Ectodermal cell (in vitro differentiated cells): ENCODE data around the gene DYNC1I2.
"Not testable (repeated sequence)": the region's sequence is repeated elsewhere in the genome, so short reads cannot be mapped to it uniquely, and the experiment has no call there.

Experiments
- H3K27ac ChIP-seq: 2 replicates; pipeline ENCODE4 v1.7.0; 2013; ENCODE audit warnings: mild to moderate bottlenecking, low read depth, low read length; ENCODE audit not compliant: insufficient read depth, poor library complexity, severe bottlenecking
- H3K27me3 ChIP-seq: 2 replicates; pipeline ENCODE4 v1.7.0; 2013; ENCODE audit warnings: mild to moderate bottlenecking, low read length; ENCODE audit not compliant: insufficient read depth, control insufficient read depth, poor library complexity, severe bottlenecking
- H3K36me3 ChIP-seq: one replicate; pipeline ENCODE4 v1.7.0; 2013; ENCODE audit warnings: low read length; ENCODE audit not compliant: control insufficient read depth, insufficient read depth
- H3K4me1 ChIP-seq: one replicate; pipeline ENCODE4 v1.7.0; 2013; ENCODE audit warnings: low read length; ENCODE audit not compliant: control insufficient read depth, insufficient read depth
- H3K4me3 ChIP-seq: 2 replicates; pipeline ENCODE4 v1.7.0; 2013; ENCODE audit warnings: low read depth, low read length, control low read depth; ENCODE audit not compliant: insufficient read depth
- H3K9me3 ChIP-seq: 2 replicates; pipeline ENCODE4 v1.7.0; 2013; ENCODE audit warnings: mild to moderate bottlenecking, low read length, moderate library complexity; ENCODE audit not compliant: control insufficient read depth
- WGBS, 2 experiments: methylation state at CpG; one replicate each; pipeline ENCODE4 v1.1.7; 2013; ENCODE audit warnings: missing lambda C conversion rate in 2 of 2; 5-methylcytosine and 5-hydroxymethylcytosine counted together

Gene DYNC1I2

GRCh38 chr2:171741189-171741588 is 53.9 kb downstream of the DYNC1I2 start:
- Histone ChIP-seq H3K4me1 (no peaks in the 10 kb centered on the region), H3K27me3 (no peaks in the 10 kb centered on the region), H3K36me3 (peaks cover 9% of the 10 kb centered on the region), H3K9me3 (no peaks in the 10 kb centered on the region), H3K4me3 (no peak overlapping the region), H3K27ac (no peak overlapping the region)
- WGBS, 2 experiments = 92% methylated on average over 2 of the region's 2 CpGs

GRCh38 chr2:171742760-171743159 is 55.5 kb downstream of the DYNC1I2 start:
- WGBS, 2 experiments = 86 to 96% methylated on average over 1 of the region's 1 CpG
- Histone ChIP-seq H3K36me3 (peaks cover 11% of the 10 kb centered on the region), H3K27ac (no peak overlapping the region), H3K9me3 (no peaks in the 10 kb centered on the region), H3K4me1 (no peaks in the 10 kb centered on the region), H3K27me3 (no peaks in the 10 kb centered on the region), H3K4me3 (no peak overlapping the region)

- Histone ChIP-seq H3K4me1 (no peaks in the 10 kb centered on the region), H3K27ac (no peak overlapping the region), H3K36me3 (peaks cover 7% of the 10 kb centered on the region), H3K9me3 (no peaks in the 10 kb centered on the region), H3K4me3 (no peak overlapping the region), H3K27me3 (no peaks in the 10 kb centered on the region)
- WGBS, 2 experiments = 92 to 100% methylated on average over 1 of the region's 1 CpG
Measured at GRCh38 chr2:171745141-171745540, 57.9 kb downstream of the DYNC1I2 start.

GRCh38 chr2:171745806-171746205 is 58.5 kb downstream of the DYNC1I2 start:
- peaks cover 7% of the 10 kb centered on the region for H3K36me3 ChIP-seq
- 93 to 97% methylated on average over 3 of the region's 4 CpGs for WGBS, 2 experiments
- H3K27ac ChIP-seq = no peak overlapping the region
- no peaks in the 10 kb centered on the region for H3K4me1 ChIP-seq
- H3K27me3 ChIP-seq = no peaks in the 10 kb centered on the region
- no peak overlapping the region for H3K4me3 ChIP-seq
- H3K9me3 ChIP-seq = no peaks in the 10 kb centered on the region

GRCh38 chr2:171747371-171747770 is 60.1 kb downstream of the DYNC1I2 start:
- H3K4me1 ChIP-seq = no peaks in the 10 kb centered on the region
- no peak overlapping the region for H3K27ac ChIP-seq
- peaks cover 7% of the 10 kb centered on the region for H3K36me3 ChIP-seq
- no peak overlapping the region for H3K4me3 ChIP-seq
- H3K27me3 ChIP-seq = no peaks in the 10 kb centered on the region
- WGBS, 2 experiments = 100% methylated on average over 1 to 2 of the region's 3 CpGs
- H3K9me3 ChIP-seq = no peaks in the 10 kb centered on the region

- no CpG with 5 or more reads among the region's 1 CpG for WGBS, 2 experiments
- Histone ChIP-seq H3K4me3 (no peak overlapping the region), H3K9me3 (no peaks in the 10 kb centered on the region), H3K27me3 (no peaks in the 10 kb centered on the region), H3K36me3 (peaks cover 4% of the 10 kb centered on the region), H3K27ac (no peak overlapping the region), H3K4me1 (no peaks in the 10 kb centered on the region)
Measured at GRCh38 chr2:171754254-171754939, 67.1 kb downstream of the DYNC1I2 start.

GRCh38 chr2:171758762-171759161 is 71.5 kb downstream of the DYNC1I2 start:
- not testable (repeated sequence) for H3K9me3 ChIP-seq, H3K36me3 ChIP-seq, H3K4me1 ChIP-seq, H3K27ac ChIP-seq, H3K27me3 ChIP-seq, H3K4me3 ChIP-seq
- WGBS, 2 experiments = 95 to 100% methylated on average over 1 of the region's 1 CpG

- 95 to 100% methylated on average over 4 of the region's 4 CpGs for WGBS, 2 experiments
Measured at GRCh38 chr2:171761176-171761575, 73.9 kb downstream of the DYNC1I2 start.

GRCh38 chr2:171762879-171763573 is 75.8 kb downstream of the DYNC1I2 start:
- Histone ChIP-seq H3K9me3 (no peaks in the 10 kb centered on the region), H3K27ac (no peak overlapping the region), H3K27me3 (no peaks in the 10 kb centered on the region), H3K4me3 (no peak overlapping the region), H3K36me3 (no peaks in the 10 kb centered on the region), H3K4me1 (no peaks in the 10 kb centered on the region)
- 84 to 85% methylated on average over 2 of the region's 2 CpGs for WGBS, 2 experiments

More at GRCh38 chr2:171761176-171761575, 73.9 kb downstream of the DYNC1I2 start:
- not testable (repeated sequence) for H3K36me3 ChIP-seq, H3K27me3 ChIP-seq, H3K4me3 ChIP-seq, H3K9me3 ChIP-seq, H3K4me1 ChIP-seq, H3K27ac ChIP-seq

GRCh38 chr2:171763602-171764001 is 76.3 kb downstream of the DYNC1I2 start:
- H3K4me3 ChIP-seq = no peak overlapping the region
- no peaks in the 10 kb centered on the region for H3K4me1 ChIP-seq
- H3K9me3 ChIP-seq = no peaks in the 10 kb centered on the region
- H3K36me3 ChIP-seq = no peaks in the 10 kb centered on the region
- no peak overlapping the region for H3K27ac ChIP-seq
- no peaks in the 10 kb centered on the region for H3K27me3 ChIP-seq
- WGBS, 2 experiments = 92 to 95% methylated on average over 3 of the region's 3 CpGs
